Measurements from ENCODE around the gene KLK1.

KLK1 gene

GRCh38 chr19:50793558-50794065 is 30.0 kb downstream of the KLK1 start:
- no peak overlapping the region for H3K4me3 ChIP-seq (ENCODE audit: low read depth, low read length)
- TF ChIP-seq CTCF (IDR thresholded peaks at IDR 0.05; ENCODE audit: insufficient read depth, low read depth, low read length, missing control alignments), result no peak
- DNase-seq (ENCODE audit: low read depth), result no peak

GRCh38 chr19:50792272-50793250 is 31.0 kb downstream of the KLK1 start:
- TF ChIP-seq CTCF (IDR thresholded peaks at IDR 0.05; ENCODE audit: insufficient read depth, low read depth, low read length, missing control alignments), result no peak
- H3K4me3 ChIP-seq (ENCODE audit: low read depth, low read length), result no peak overlapping the region
- DNase-seq (ENCODE audit: low read depth), result no peak

- TF ChIP-seq CTCF (IDR thresholded peaks at IDR 0.05; ENCODE audit: insufficient read depth, low read depth, low read length, missing control alignments), result no peak
- no peak for DNase-seq (ENCODE audit: low read depth)
- no peak overlapping the region for H3K4me3 ChIP-seq (ENCODE audit: low read depth, low read length)
Measured at GRCh38 chr19:50791594-50792271, 31.9 kb downstream of the KLK1 start.

GRCh38 chr19:50790922-50791467 is 32.6 kb downstream of the KLK1 start:
- TF ChIP-seq CTCF (IDR thresholded peaks at IDR 0.05; ENCODE audit: insufficient read depth, low read depth, low read length, missing control alignments), result no peak
- H3K4me3 ChIP-seq (ENCODE audit: low read depth, low read length), result no peak overlapping the region
- no peak for DNase-seq (ENCODE audit: low read depth)

- DNase-seq (ENCODE audit: low read depth), result no peak
- H3K4me3 ChIP-seq (ENCODE audit: low read depth, low read length), result no peak within 1 kb of the TSS
- no peak for TF ChIP-seq CTCF (IDR thresholded peaks at IDR 0.05; ENCODE audit: insufficient read depth, low read depth, low read length, missing control alignments)
Measured at GRCh38 chr19:50790396-50790795, 33.2 kb downstream of the KLK1 start, which contains the start of gene ACP4. Gene ACP4 (plus strand): TSS chr19:50790415. CDS start chr19:50790415, 0 bp downstream.

GRCh38 chr19:50785329-50785728 is 38.3 kb downstream of the KLK1 start:
- no peak overlapping the region for H3K4me3 ChIP-seq (ENCODE audit: low read depth, low read length)
- TF ChIP-seq CTCF (IDR thresholded peaks at IDR 0.05; ENCODE audit: insufficient read depth, low read depth, low read length, missing control alignments), result no peak
- no peak for DNase-seq (ENCODE audit: low read depth)

All from GM12865 (cell line).